Inferior parietal cortex (tissue), 1 donor: Measurements from ENCODE around the gene ME3.

Experiments
- DNase-seq: peaks from one replicate; pipeline ENCODE4 v3.0.0-alpha.2; 2016; ENCODE audit errors: extremely low spot score

ME3 gene

GRCh38 chr11:86515297-86516094, 156.9 kb downstream of the ME3 start:
- DNase-seq: peak; percentile 21

- no peak for DNase-seq
These were observed 158.0 kb downstream of the ME3 start for GRCh38 chr11:86514453-86514852.

GRCh38 chr11:86513746-86514373, 158.6 kb downstream of the ME3 start:
- DNase-seq: no peak

DNA sequence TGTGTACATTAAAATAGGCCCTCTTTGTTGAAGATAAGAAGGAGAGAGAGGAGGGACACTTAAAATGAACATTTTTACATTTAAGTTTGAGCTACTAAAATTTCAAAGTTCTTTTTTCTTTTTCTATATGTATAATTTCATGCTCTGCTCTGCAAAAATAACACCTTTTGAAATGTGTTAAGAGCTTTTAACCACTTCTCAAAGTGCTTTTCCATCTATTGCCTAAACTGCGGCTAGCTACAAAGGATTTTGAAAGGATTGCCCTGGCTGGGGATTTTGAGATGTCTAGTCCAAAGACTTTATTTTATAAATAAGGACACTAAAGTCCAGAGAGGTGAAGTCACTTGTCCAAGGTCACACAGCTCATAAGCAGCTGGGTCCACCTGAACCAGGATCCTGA, 159.3 kb downstream of the ME3 start:
- no peak for DNase-seq

DNA sequence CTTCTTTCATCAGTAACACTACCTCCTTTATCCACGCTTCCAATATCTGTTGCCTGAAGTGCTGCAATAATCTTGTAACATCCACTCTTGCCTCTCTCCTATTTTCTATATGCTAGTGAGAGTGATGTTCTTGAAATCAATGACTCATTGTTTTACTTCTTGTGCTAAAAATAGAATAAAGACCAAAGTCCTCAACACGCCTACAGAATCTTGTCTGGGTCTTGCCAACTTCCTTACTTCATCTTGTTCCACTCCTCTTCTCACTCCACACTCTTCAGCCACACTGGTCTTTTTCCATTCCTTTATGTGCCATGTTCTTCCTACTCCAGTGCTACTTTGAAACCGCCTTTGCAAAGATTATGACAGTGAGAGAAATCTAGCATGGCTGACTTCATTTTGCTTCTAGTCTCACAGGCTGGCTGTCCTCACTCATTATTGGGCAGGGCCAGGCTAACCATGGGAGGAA, 161.3 kb downstream of the ME3 start:
- DNase-seq: peak; percentile 53

- no peak for DNase-seq
These were observed 161.7 kb downstream of the ME3 start for GRCh38 chr11:86510674-86511073.

DNA sequence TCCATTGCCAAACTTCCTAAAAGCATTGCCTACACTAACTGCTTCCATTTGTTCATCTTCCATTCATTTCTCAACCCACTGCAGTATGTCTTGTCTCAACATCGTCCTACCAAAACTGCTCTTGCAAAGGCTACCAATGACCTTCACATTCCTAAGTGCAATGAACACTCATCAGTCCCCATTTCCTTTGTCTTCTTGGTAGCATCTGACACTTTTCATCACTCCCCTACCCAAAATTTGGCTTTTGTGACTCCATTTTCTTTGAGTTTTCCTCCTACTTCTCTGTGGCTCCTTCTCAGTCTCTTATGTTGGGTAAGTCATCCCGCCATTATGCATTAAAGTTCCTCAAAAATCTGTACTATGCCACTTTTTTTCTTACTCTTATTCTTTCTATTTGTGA, 162.3 kb downstream of the ME3 start:
- DNase-seq: no peak

DNA sequence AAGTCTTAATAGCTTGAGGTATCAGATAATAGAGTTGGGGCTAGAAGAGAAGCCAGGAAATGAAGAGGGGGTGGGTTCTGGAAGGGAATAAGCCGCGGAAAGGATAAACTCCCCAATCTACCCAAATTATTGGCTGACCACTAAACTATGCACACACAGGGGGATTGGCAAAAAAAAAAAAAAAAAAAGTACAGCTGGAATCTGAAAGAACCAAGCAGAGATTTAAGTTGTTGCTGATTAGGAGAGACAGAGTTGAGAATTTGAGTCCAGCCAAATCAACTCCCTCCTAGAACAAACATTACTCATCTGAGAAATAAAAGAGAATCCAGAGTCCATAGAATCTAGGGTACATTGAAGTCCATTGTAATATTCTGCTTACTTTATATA, 162.8 kb downstream of the ME3 start:
- DNase-seq: no peak

GRCh38 chr11:86508604-86509587, 163.5 kb downstream of the ME3 start:
- DNase-seq: no peak

DNA sequence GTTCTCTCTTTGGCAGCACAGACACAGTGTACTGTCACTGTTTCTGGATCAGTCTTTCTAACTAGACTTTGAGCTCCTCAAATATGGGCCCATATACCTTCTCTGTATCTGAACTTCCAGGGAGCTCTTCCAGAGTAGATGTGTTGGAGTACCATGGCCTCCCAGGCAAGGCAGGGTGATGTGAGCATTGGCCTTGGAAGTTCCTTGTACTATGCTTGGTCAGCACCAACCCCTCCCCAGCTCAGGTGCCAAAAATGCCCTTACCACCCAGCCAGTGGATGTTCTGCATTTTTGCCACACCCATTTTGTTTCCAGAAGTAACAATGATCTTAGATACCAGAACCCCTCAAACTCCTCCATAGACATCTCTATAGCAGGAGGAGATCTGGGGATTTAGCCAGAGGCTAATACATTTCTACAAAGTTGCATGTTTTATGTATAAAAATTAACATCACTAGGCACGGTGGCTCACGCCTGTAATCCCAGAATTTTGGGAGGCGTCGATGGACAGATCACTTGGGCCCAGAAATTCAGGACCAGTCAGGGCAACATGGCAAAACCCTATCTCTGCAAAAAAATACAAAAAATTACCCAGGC, 165.1 kb downstream of the ME3 start:
- DNase-seq: no peak

DNA sequence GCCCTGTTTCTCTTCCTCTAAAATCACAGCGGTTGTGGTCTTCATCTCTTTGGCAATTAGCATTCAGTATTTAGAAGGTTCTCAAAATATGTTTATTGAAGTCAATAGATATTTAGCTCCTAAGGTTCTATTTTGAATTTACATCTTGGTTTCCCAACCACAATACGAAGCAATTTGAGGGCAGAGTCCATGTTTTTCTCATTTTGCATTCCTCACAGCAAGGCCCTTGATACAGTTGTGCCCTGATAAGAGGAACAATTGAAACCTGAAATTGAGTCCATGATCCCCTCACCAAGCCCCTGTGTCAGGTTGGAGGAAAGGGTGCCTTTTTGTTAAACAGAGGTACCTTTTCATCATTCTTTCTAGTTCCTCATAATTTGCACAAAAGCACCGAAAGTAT, 166.2 kb downstream of the ME3 start:
- DNase-seq: no peak

- DNase-seq: no peak
These were observed 169.3 kb downstream of the ME3 start for GRCh38 chr11:86503131-86503530.

DNA sequence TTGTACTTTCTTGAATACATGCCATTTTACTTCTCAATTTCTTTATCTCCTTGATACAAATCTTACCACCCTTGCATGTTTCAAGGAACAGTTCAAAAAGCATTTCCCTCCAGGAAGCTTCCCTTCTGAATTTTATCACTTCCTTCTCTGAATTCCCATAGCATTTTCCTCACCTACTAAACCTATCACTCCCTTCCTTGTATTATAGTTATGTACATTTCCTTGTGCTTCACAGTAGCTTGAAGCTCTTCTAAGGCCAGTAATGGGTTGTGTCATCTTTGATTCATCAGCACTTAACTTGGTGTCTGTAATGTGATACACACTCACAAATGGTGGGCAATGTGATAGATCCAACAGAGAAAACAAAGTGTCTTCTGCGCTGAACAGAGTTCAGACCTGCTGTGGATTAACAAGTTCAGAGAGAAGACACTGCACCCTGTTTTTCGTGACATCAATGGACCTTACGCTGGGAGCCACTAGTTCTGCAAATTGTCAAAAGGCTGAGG, 170.2 kb downstream of the ME3 start:
- DNase-seq: no peak

- DNase-seq: no peak
These were observed 171.8 kb downstream of the ME3 start for GRCh38 chr11:86500500-86501140.

DNA sequence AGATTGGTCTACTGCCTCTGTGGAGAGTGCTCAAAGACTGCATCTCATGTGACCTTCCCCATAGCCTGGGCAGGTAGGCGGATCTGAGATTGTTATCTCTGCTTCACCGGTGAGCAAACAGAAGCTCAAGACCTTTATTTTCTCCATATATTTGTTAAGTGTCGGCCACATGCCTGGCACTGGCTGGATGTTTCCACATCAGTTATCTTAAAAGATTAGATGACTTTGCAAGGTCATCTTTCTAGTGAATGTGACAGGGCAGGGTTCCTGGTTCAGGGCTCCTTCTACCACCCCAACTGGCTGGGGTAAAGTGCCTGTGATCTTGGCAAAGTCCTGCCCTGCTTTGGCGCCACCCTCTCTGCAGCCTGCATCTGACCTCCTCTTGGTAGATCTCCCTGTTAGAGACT, 172.7 kb downstream of the ME3 start:
- no peak for DNase-seq

- DNase-seq: no peak
These were observed 174.6 kb downstream of the ME3 start for GRCh38 chr11:86497836-86498235.

DNA sequence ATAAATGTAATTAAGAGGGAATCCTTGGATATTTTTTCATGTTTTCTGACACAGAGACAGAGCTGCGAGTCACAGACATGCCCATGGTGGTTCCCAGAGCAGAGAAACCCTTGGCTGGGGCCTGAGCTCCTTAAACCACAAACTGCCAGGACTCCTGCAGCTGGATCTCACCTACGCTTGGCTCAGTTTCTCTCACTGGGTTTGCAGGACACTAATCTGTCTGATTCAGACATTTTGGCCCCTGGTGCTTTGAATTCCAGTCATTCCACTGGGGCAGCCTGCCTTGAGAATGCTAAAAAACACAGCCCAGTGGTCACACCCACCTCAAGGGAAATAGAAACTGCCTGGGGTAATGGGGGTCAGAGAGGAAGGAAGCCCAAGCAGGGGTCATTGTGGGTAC, 175.1 kb downstream of the ME3 start:
- DNase-seq: no peak

- no peak for DNase-seq
These were observed 177.1 kb downstream of the ME3 start for GRCh38 chr11:86495351-86495750.

GRCh38 chr11:86492370-86493010, 179.9 kb downstream of the ME3 start:
- no peak for DNase-seq

- no peak for DNase-seq
These were observed 181.4 kb downstream of the ME3 start for GRCh38 chr11:86491027-86491426.

GRCh38 chr11:86490582-86490981, 181.8 kb downstream of the ME3 start:
- no peak for DNase-seq
